CD8-positive, alpha-beta memory T cell (primary cell): ENCODE data around the gene CRYAB. TPM values are rescaled to one million over a fixed set of nuclear protein-coding genes. Genes with fewer than 3 reads are reported as not detected.

ENCODE experiments used
- CTCF ChIA-PET: fragments of 350-600 bp; sonication (Branson Sonifier 250); formaldehyde crosslinking; loops from one replicate; lab custom pipeline; 2021; ENCODE audit warnings: antibody characterized with exemption; lab: Charles Lee
- POLR2A ChIA-PET: fragments of 350-600 bp; sonication (Branson Sonifier 250); formaldehyde crosslinking; loops from one replicate; lab custom pipeline; 2021; ENCODE audit warnings: antibody characterized with exemption; lab: Charles Lee
- DNase-seq, 5 donors: peaks; one replicate each; pipeline versions ENCODE4 v3.0.0 to v3.0.0-alpha.2; 2020 to 2022; ENCODE audit warnings: mixed read lengths in 1 of 5
- H3K27ac ChIP-seq: one replicate; pipeline ENCODE4 v1.7.0; 2013; ENCODE audit warnings: low read depth, mild to moderate bottlenecking, low read length, moderate library complexity
- H3K27me3 ChIP-seq: 2 replicates; pipeline ENCODE4 v1.7.0; 2013; ENCODE audit warnings: low read length, mild to moderate bottlenecking; ENCODE audit not compliant: insufficient read depth, poor library complexity, severe bottlenecking
- H3K36me3 ChIP-seq: 2 replicates; pipeline ENCODE4 v1.7.0; 2013; ENCODE audit warnings: mild to moderate bottlenecking, low read length, moderate library complexity; ENCODE audit not compliant: insufficient read depth
- H3K4me1 ChIP-seq: 2 replicates; pipeline ENCODE4 v1.7.0; 2013; ENCODE audit warnings: mild to moderate bottlenecking, low read length, moderate library complexity; ENCODE audit not compliant: insufficient read depth
- H3K4me3 ChIP-seq: 2 replicates; pipeline ENCODE4 v1.7.0; 2013; ENCODE audit warnings: mild to moderate bottlenecking, low read length
- H3K9me3 ChIP-seq: 2 replicates; pipeline ENCODE4 v1.7.0; 2013; ENCODE audit warnings: mild to moderate bottlenecking, low read length
- H3K27ac Mint-ChIP-seq, 8 donors: one replicate each; pipeline ENCODE4 v1.8.0; 2020 to 2021; ENCODE audit warnings: mixed read lengths in 8 of 8, mild to moderate bottlenecking in 6 of 8, inconsistent platforms in 3 of 8, moderate library complexity in 3 of 8
- H3K27me3 Mint-ChIP-seq, 2 donors: one replicate each; pipeline ENCODE4 v1.8.0; 2020 to 2021; ENCODE audit warnings: mixed read lengths in 2 of 2, mild to moderate bottlenecking in 1 of 2, moderate library complexity in 1 of 2
- H3K36me3 Mint-ChIP-seq, 3 donors: one replicate each; pipeline ENCODE4 v1.8.0; 2020 to 2021; ENCODE audit warnings: mixed read lengths in 3 of 3, inconsistent platforms in 1 of 3, mild to moderate bottlenecking in 1 of 3
- H3K4me1 Mint-ChIP-seq, 3 donors: one replicate each; pipeline ENCODE4 v1.8.0; 2020 to 2021; ENCODE audit warnings: mixed read lengths in 3 of 3, inconsistent platforms in 1 of 3, mild to moderate bottlenecking in 1 of 3
- H3K4me3 Mint-ChIP-seq, 7 donors: one replicate each; pipeline ENCODE4 v1.8.0; 2020 to 2021; ENCODE audit warnings: mixed read lengths in 7 of 7, mild to moderate bottlenecking in 6 of 7, moderate library complexity in 4 of 7, inconsistent platforms in 2 of 7
- H3K9me3 Mint-ChIP-seq, 5 donors: one replicate each; pipeline ENCODE4 v1.8.0; 2020 to 2022; ENCODE audit warnings: mixed read lengths in 5 of 5, mild to moderate bottlenecking in 3 of 5, moderate library complexity in 2 of 5, inconsistent platforms in 1 of 5
- polyA plus RNA-seq: library from polyadenylated mRNA; unstranded; fragments of 300-500 nt; fragmentation: Illumina TruSeq; gene quantifications from one replicate; pipeline ENCODE4 v1.2.3, GENCODE V29; 2021
- total RNA-seq, 2 experiments: library from RNA; stranded (reverse); gene quantifications; one replicate each; pipeline ENCODE4 v1.2.3, GENCODE V29; 2021

CRYAB gene
- total and polyA plus RNA-seq, 3 experiments from 2014 or later: not detected

DNA sequence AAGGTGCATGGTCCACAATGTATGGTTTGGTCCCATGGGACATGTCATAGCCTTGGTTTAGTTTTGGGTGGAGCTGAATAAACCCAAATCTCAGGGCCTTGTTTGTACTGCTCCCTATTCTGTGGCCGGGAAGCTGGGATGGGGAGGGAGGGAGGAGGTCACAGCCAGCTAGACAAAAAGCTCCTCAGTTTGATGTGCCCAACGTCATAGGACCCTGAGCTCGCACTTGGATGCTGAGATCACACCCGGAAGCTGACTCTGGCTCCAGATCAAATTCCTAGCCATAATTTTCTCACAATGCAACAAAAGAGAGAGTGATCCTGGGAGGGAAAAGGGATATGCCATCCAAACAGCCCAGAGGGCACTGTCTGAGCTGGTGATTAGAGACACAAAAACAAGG lies 2.4 kb upstream of the CRYAB start:
- Mint-ChIP-seq H3K4me3 (no peak overlapping the region), H3K27me3 (peaks cover 36 to 70% of the 10 kb centered on the region in 2 donors), H3K36me3 (peaks cover 0 to 2% (median 0%) of the 10 kb centered on the region in 3 donors), H3K9me3 (peaks cover 0 to 5% (median 0%) of the 10 kb centered on the region in 5 donors), H3K4me1 (no peaks in the 10 kb centered on the region), H3K27ac (no peak overlapping the region)
- no peaks in the 10 kb centered on the region for H3K9me3 ChIP-seq
- H3K4me3 ChIP-seq: no peak overlapping the region
- POLR2A ChIA-PET: no interaction called here
- H3K4me1 ChIP-seq: no peaks in the 10 kb centered on the region
- H3K36me3 ChIP-seq: no peaks in the 10 kb centered on the region
- H3K27me3 ChIP-seq: peaks cover 6% of the 10 kb centered on the region
- CTCF ChIA-PET: interaction anchor here (1.0 kb wide), 1 partner anchor 18 kb away, joined by 3 read pairs; no protein-coding TSS in a partner anchor
- H3K27ac ChIP-seq: no peak overlapping the region
- no peak for DNase-seq

DNA sequence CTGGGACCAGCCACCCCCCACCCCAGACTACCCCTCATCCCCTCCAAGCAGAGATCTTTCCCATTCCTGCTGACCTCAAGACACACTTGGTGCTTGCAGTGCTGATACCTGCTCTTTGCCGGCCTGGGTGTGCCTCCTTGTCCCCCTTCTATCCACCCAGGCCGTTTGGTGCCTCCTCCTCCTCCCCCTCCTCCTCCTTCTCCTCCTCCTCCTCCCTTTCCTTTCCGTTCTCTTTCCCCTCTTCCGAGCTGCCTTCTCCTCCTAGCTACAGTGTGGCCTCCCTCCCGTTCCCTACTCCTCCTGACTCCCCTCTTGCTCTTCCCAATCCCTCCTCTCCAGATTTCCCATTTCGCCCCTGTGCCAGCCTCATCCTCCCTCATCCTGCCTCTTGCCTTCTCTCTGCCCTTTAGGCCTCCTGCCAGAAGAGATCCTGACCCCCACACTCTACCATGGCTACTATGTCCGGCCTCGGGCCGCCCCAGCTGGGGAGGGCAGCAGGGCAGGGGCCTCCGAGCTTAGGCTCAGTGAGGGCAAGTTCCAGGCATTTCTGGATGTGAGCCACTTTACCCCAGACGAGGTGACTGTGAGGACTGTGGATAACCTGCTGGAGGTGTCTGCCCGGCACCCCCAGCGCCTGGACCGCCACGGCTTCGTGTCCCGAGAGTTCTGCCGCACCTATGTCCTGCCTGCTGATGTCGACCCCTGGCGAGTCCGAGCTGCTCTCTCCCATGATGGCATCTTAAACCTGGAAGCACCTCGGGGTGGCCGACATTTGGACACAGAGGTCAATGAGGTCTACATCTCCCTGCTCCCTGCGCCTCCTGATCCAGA lies 1.7 kb upstream of the CRYAB start:
- H3K27me3 ChIP-seq: peaks cover 6% of the 10 kb centered on the region
- H3K4me3 Mint-ChIP-seq: no peak overlapping the region
- H3K9me3 Mint-ChIP-seq: peaks cover 0 to 5% (median 0%) of the 10 kb centered on the region in 5 donors
- H3K36me3 Mint-ChIP-seq: peaks cover 0 to 2% (median 0%) of the 10 kb centered on the region in 3 donors
- DNase-seq: no peak
- H3K4me3 ChIP-seq: no peak overlapping the region
- ChIA-PET CTCF (interaction anchor here (1.0 kb wide), 1 partner anchor 19 kb away, joined by 3 read pairs; no protein-coding TSS in a partner anchor), POLR2A (no interaction called here)
- H3K4me1 ChIP-seq: no peaks in the 10 kb centered on the region
- H3K27me3 Mint-ChIP-seq: peaks cover 35 to 68% of the 10 kb centered on the region in 2 donors
- H3K27ac Mint-ChIP-seq: no peak overlapping the region
- H3K27ac ChIP-seq: no peak overlapping the region
- no peaks in the 10 kb centered on the region for H3K4me1 Mint-ChIP-seq
- no peaks in the 10 kb centered on the region for H3K9me3 ChIP-seq
- no peaks in the 10 kb centered on the region for H3K36me3 ChIP-seq

DNA sequence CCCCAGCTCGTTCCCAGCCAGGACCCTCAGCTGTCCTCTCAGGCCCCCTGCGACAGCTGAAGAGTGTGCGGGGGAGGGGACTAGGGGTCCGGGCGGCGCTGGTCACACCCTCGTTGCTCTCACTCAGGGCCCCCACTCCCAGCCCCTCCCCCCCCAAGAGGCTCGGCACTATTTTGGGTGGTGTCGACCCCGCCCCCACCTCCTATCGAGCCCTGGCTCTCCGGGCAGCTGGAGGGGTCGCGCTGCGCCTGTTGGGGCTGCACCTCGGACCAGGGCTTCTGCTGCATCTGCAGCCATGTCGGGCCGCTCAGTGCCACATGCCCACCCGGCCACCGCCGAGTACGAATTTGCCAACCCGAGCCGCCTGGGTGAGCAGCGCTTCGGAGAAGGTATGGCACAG lies 965 bp upstream of the CRYAB start, which contains the start of gene HSPB2:
Gene HSPB2 (plus strand): TSS at position 200 of the 400 bp plus-strand sequence. CDS start 96 bp downstream, at position 296.
- no peak for DNase-seq
- H3K27ac Mint-ChIP-seq: peak within 1 kb of the TSS in 1 of 8 donors; percentile 79
- H3K4me3 ChIP-seq: no peak within 1 kb of the TSS

DNA sequence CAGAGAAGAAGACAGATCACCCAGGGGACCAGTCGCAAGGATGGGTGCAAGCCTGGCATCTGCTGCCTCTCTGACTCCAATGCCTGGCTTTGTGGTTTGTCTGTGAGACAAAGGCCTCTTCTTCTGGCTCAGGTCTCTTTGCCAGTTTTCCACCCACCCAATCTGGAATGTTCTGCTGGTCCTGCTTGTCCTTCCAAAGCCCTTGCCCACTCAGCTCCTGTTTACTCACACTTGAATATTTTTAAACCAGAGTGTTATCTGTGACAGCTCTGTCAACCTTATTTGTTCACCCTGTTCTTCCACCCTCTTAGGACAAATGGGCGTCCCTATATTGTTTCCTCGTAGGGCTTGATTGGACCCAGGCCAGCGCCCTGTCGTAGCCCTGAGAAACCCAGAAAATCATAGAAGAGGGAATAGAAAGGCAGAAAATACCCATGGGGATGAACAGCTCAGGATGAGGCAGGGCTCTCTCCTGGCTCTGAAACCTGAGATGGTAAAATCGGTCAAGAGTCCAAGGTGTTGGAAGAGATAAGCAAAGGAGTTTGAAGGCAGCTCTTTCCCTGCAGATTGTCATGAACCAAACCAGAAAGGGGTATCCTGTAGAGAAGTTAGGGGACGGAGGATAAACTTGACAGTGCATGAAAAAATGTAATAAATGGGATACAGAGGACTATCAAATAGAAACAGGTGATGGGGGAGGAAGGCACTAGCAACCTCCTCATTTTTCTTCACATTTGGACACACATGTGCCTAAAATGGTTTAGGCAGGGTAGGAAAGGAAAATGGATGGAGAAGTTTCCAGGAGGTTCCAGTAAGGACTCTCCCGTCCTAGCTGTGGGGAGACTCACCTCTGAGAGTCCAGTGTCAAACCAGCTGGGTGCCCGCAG lies 651 bp downstream of the CRYAB start:
- Histone ChIP-seq H3K9me3 (no peaks in the 10 kb centered on the region), H3K4me3 (no peak overlapping the region), H3K27ac (peak overlapping the region; percentile 4), H3K4me1 (no peaks in the 10 kb centered on the region), H3K36me3 (no peaks in the 10 kb centered on the region), H3K27me3 (peaks cover 6% of the 10 kb centered on the region)
- Mint-ChIP-seq H3K9me3 (no peaks in the 10 kb centered on the region), H3K4me1 (no peaks in the 10 kb centered on the region), H3K4me3 (no peak overlapping the region), H3K27me3 (peaks cover 26 to 49% of the 10 kb centered on the region in 2 donors), H3K36me3 (no peaks in the 10 kb centered on the region), H3K27ac (no peak overlapping the region)
- ChIA-PET POLR2A (no interaction called here), CTCF (interaction anchor here (1.2 kb wide), 1 partner anchor 13 kb away, joined by 5 read pairs; no protein-coding TSS in a partner anchor)
- DNase-seq: no peak

More for the DNA sequence above, 965 bp upstream of the CRYAB start, which contains the start of gene HSPB2:
- peaks cover 0 to 2% (median 0%) of the 10 kb centered on the region in 3 donors for H3K36me3 Mint-ChIP-seq
- no peaks in the 10 kb centered on the region for H3K36me3 ChIP-seq
- H3K4me1 Mint-ChIP-seq: no peaks in the 10 kb centered on the region
- no peaks in the 10 kb centered on the region for H3K4me1 ChIP-seq
- H3K4me3 Mint-ChIP-seq: no peak within 1 kb of the TSS
- peaks cover 0 to 5% (median 0%) of the 10 kb centered on the region in 5 donors for H3K9me3 Mint-ChIP-seq
- ChIA-PET POLR2A (no interaction called here), CTCF (interaction anchor here (0.8 kb wide), 1 partner anchor 19 kb away, joined by 3 read pairs; no protein-coding TSS in a partner anchor)
- H3K27ac ChIP-seq: no peak within 1 kb of the TSS
- H3K27me3 ChIP-seq: peaks cover 6% of the 10 kb centered on the region
- H3K9me3 ChIP-seq: no peaks in the 10 kb centered on the region
- H3K27me3 Mint-ChIP-seq: peaks cover 35 to 62% of the 10 kb centered on the region in 2 donors

DNA sequence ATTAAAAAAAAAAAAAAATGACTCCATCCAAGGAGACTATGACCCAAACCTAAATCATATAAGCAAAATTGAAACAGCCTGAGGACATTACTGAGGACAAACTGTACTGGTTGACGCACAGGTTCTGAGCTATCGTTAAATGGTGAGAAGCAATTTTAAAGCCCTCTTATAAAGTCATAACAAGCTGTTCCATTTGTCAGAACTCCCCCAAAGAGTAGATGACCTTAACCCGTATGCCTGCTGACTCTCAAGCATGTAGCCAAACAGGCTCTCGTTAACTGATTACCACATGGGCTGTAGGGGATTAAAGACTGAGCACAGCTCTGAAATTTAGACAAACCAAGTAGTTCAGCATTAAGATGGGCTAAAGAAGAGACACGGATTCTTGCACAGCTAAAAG lies 2.2 kb downstream of the CRYAB start:
- H3K36me3 Mint-ChIP-seq: peaks cover 0 to 6% (median 3%) of the 10 kb centered on the region in 3 donors
- no peak for DNase-seq
- peaks cover 6% of the 10 kb centered on the region for H3K27me3 ChIP-seq
- peaks cover 0 to 5% (median 0%) of the 10 kb centered on the region in 5 donors for H3K9me3 Mint-ChIP-seq
- H3K27ac Mint-ChIP-seq: no peak overlapping the region
- no peak overlapping the region for H3K27ac ChIP-seq
- no peak overlapping the region for H3K4me3 ChIP-seq
- peaks cover 27 to 42% of the 10 kb centered on the region in 2 donors for H3K27me3 Mint-ChIP-seq
- H3K9me3 ChIP-seq: no peaks in the 10 kb centered on the region
- CTCF ChIA-PET: no interaction called here
- POLR2A ChIA-PET: no interaction called here
- no peak overlapping the region for H3K4me3 Mint-ChIP-seq
- H3K4me1 ChIP-seq: no peaks in the 10 kb centered on the region
- no peaks in the 10 kb centered on the region for H3K4me1 Mint-ChIP-seq
- no peaks in the 10 kb centered on the region for H3K36me3 ChIP-seq

DNA sequence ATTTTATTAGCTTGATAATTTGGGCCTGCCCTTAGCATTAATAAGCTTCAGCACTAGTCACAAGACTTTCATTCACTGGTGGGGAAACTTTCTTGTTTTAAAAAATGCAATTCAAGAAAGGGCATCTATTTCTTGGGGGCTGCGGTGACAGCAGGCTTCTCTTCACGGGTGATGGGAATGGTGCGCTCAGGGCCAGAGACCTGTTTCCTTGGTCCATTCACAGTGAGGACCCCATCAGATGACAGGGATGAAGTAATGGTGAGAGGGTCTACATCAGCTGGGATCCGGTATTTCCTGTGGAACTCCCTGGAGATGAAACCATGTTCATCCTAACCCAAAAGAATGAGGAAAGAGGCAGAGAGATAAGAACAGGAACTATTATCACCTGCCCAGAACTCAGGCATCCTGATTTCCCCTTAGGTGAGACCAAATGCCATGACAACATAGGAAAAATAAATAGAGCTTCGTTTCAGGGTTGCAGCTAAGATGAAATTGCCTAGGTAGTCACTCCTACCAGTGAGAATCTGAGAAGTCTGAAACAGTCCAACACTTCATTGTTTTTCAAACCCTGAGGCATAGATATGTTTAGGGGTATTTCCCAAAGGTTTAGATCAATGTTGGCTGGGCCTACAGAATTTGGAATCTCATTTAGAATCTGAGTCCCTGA lies 2.8 kb downstream of the CRYAB start:
- Mint-ChIP-seq H3K36me3 (peaks cover 0 to 6% (median 3%) of the 10 kb centered on the region in 3 donors), H3K27me3 (peaks cover 23 to 36% of the 10 kb centered on the region in 2 donors), H3K27ac (no peak overlapping the region), H3K4me3 (peak overlapping the region in 1 of 7 donors; percentile 16), H3K4me1 (no peaks in the 10 kb centered on the region), H3K9me3 (peaks cover 0 to 5% (median 0%) of the 10 kb centered on the region in 5 donors)
- Histone ChIP-seq H3K27ac (no peak overlapping the region), H3K36me3 (no peaks in the 10 kb centered on the region), H3K4me1 (no peaks in the 10 kb centered on the region), H3K9me3 (no peaks in the 10 kb centered on the region), H3K4me3 (no peak overlapping the region), H3K27me3 (peaks cover 6% of the 10 kb centered on the region)
- no peak for DNase-seq
- POLR2A ChIA-PET: no interaction called here
- CTCF ChIA-PET: interaction anchor here (1.3 kb wide), 1 partner anchor 20 kb away, joined by 3 read pairs; no protein-coding TSS in a partner anchor

DNA sequence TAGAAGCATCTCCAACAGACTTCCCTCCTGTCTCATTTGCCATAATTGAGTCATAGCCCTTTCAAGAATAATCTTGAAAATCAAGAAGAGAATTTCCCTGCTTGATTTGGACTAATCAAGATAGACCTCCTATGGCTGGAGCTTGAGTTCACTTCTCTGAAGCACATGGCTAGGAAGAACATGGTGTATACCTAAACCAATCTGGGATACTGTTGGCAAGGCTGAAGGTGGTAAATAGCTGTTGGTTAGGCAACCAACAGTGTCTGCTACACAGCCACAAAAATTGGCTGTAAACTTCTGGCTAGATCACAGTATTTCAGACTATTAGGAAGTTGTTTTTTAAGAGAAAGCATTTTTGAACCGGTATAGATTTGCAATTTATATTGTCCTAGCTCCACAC lies 4.9 kb downstream of the CRYAB start:
- Histone ChIP-seq H3K9me3 (no peaks in the 10 kb centered on the region), H3K36me3 (no peaks in the 10 kb centered on the region), H3K27ac (no peak overlapping the region), H3K4me1 (no peaks in the 10 kb centered on the region), H3K4me3 (no peak overlapping the region), H3K27me3 (peaks cover under 1% of the 10 kb centered on the region)
- peaks cover 0 to 5% (median 0%) of the 10 kb centered on the region in 5 donors for H3K9me3 Mint-ChIP-seq
- H3K27ac Mint-ChIP-seq: no peak overlapping the region
- ChIA-PET POLR2A (no interaction called here), CTCF (no interaction called here)
- peaks cover 22 to 32% of the 10 kb centered on the region in 2 donors for H3K27me3 Mint-ChIP-seq
- no peak overlapping the region for H3K4me3 Mint-ChIP-seq
- peaks cover 0 to 17% (median 5%) of the 10 kb centered on the region in 3 donors for H3K36me3 Mint-ChIP-seq
- no peaks in the 10 kb centered on the region for H3K4me1 Mint-ChIP-seq
- no peak for DNase-seq
